ENCODE results near the gene REPS1.

REPS1 gene

DNA sequence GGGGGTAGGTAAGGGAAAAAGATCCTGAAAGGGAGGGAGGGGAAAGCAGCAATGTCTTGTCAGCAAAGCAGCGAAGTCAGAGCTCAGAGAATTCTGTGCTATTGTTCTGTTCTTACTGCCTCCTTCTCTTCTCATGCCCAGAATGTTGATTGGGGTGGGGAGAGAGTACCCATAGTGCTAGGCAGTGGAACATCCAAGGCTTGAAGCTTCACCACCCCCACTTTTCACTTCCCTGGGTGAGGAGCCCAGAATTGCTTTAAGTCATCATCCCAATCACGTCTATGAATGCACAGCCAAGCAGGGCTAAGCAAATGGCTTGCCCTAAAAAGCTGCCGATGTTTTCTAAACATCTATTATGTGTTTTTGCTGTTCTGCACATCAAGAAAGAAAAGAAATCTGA is 16.5 kb downstream of the REPS1 start:
- TF ChIP-seq, protein P1, sequence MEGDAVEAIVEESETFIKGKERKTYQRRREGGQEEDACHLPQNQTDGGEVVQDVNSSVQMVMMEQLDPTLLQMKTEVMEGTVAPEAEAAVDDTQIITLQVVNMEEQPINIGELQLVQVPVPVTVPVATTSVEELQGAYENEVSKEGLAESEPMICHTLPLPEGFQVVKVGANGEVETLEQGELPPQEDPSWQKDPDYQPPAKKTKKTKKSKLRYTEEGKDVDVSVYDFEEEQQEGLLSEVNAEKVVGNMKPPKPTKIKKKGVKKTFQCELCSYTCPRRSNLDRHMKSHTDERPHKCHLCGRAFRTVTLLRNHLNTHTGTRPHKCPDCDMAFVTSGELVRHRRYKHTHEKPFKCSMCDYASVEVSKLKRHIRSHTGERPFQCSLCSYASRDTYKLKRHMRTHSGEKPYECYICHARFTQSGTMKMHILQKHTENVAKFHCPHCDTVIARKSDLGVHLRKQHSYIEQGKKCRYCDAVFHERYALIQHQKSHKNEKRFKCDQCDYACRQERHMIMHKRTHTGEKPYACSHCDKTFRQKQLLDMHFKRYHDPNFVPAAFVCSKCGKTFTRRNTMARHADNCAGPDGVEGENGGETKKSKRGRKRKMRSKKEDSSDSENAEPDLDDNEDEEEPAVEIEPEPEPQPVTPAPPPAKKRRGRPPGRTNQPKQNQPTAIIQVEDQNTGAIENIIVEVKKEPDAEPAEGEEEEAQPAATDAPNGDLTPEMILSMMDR (IDR thresholded peaks at IDR 0.05) = no peak
- DNase-seq = no peak
- Mint-ChIP-seq H3K4me3 (peak overlapping the region; percentile 16), H3K36me3 (ENCODE audit: low read depth) (peaks cover 5% of the 10 kb centered on the region), H3K27ac (peak overlapping the region; percentile 26), H3K27me3 (ENCODE audit: low read depth, poor library complexity) (no peaks in the 10 kb centered on the region), H3K4me1 (peaks cover 54% of the 10 kb centered on the region), H3K9me3 (no peaks in the 10 kb centered on the region)

DNA sequence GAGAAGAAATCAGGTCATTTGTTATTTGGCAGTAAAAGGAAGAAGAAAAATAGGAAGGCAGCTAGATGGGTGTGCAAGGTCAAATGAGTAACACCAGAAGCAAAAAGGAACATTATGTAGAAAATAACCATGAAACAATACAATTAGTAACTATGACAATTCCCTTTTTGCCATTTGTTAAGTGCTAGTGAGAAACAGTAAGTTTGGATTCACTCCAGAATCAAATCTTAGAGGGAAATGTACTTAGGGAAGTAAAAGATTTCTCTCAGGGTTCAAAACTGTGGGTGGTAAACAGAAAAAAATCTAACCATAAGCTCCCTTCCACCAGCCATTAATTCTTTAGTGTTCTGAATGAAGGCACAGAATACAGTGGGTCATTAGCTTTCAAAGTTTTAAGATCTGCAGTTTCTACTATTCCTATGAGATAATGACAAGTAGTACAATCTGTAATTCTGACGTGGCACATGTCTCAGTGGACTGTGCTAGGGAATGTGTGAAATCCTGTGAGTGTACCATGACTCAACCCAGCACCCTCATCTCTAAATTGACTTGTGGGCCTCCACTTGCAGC is 17.1 kb downstream of the REPS1 start:
- no peaks in the 10 kb centered on the region for H3K27me3 Mint-ChIP-seq (ENCODE audit: low read depth, poor library complexity)
- H3K4me3 Mint-ChIP-seq = no peak overlapping the region
- H3K9me3 Mint-ChIP-seq = no peaks in the 10 kb centered on the region
- H3K27ac Mint-ChIP-seq = peak overlapping the region; percentile 14
- peaks cover 5% of the 10 kb centered on the region for H3K36me3 Mint-ChIP-seq (ENCODE audit: low read depth)
- TF ChIP-seq, protein P1 (IDR thresholded peaks at IDR 0.05) = no peak
- peaks cover 54% of the 10 kb centered on the region for H3K4me1 Mint-ChIP-seq
- no peak for DNase-seq

DNA sequence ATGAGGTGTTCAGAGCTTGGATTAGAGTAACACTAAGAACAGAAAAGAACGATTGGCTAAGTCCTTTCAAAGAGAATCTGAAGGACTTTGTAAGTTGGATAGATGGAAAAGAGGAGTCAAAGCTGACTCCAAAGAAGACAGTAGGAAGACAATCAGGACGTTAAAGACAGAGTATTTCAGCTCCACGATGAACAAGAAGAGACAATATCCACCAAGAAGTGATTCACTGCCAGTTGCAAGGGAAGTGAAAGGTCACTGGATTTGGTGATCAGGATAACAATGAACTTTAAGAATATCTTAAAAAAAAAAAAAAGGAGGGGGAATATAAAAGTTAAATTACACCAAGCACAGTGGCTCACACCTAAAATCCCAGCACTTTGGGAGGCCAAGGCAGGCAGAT is 17.9 kb downstream of the REPS1 start:
- Mint-ChIP-seq H3K4me1 (peaks cover 53% of the 10 kb centered on the region), H3K36me3 (ENCODE audit: low read depth) (peaks cover 5% of the 10 kb centered on the region), H3K9me3 (no peaks in the 10 kb centered on the region), H3K27ac (peak overlapping the region; percentile 45), H3K27me3 (ENCODE audit: low read depth, poor library complexity) (no peaks in the 10 kb centered on the region), H3K4me3 (no peak overlapping the region)
- TF ChIP-seq, protein P1 (IDR thresholded peaks at IDR 0.05) = no peak
- no peak for DNase-seq

DNA sequence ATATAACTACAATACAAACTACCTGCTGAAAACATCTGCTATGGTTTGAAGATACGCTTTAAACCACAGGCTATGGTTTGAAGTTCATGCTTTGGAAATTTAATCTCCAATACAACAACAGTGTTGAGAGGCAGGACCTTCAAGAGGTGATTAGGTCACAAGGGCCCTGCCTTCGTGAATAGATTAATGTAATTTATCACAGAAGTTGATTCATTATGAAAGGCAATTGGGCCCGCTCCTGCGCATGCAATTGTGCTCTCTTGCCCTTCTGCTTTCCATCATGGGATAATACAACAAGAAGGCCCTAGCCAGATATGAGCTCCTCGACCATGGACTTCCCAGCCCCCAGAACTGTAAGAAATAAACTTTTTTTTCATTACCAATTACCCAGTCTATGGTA is 21.2 kb downstream of the REPS1 start:
- Mint-ChIP-seq H3K4me1 (peaks cover 32% of the 10 kb centered on the region), H3K9me3 (no peaks in the 10 kb centered on the region), H3K27me3 (ENCODE audit: low read depth, poor library complexity) (no peaks in the 10 kb centered on the region), H3K36me3 (ENCODE audit: low read depth) (peaks cover 5% of the 10 kb centered on the region), H3K27ac (peak overlapping the region; percentile 36), H3K4me3 (no peak overlapping the region)
- no peak for DNase-seq
- TF ChIP-seq, protein P1 (IDR thresholded peaks at IDR 0.05) = no peak

DNA sequence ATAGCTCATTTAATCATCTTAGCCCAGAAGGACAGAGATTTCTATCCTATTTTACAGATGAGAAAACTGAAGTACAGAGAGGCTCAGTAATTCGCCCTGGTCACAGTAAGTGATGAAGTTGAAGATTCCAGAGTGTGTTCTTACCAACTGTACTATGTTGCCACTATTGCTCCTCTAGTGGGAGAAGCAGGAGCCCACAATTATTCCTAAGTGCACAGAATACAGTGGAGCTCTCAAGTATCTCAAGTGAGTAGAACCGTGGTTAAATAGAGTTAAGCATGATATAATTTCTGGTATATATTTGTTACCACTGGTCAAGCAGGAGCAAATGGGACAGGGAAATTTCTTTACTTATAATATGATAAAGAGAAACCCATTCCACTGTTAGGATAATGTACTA is 22.1 kb downstream of the REPS1 start:
- Mint-ChIP-seq H3K36me3 (ENCODE audit: low read depth) (peaks cover 5% of the 10 kb centered on the region), H3K4me1 (peaks cover 23% of the 10 kb centered on the region), H3K4me3 (no peak overlapping the region), H3K9me3 (no peaks in the 10 kb centered on the region), H3K27me3 (ENCODE audit: low read depth, poor library complexity) (no peaks in the 10 kb centered on the region), H3K27ac (no peak overlapping the region)
- TF ChIP-seq, protein P1 (IDR thresholded peaks at IDR 0.05) = no peak
- no peak for DNase-seq

DNA sequence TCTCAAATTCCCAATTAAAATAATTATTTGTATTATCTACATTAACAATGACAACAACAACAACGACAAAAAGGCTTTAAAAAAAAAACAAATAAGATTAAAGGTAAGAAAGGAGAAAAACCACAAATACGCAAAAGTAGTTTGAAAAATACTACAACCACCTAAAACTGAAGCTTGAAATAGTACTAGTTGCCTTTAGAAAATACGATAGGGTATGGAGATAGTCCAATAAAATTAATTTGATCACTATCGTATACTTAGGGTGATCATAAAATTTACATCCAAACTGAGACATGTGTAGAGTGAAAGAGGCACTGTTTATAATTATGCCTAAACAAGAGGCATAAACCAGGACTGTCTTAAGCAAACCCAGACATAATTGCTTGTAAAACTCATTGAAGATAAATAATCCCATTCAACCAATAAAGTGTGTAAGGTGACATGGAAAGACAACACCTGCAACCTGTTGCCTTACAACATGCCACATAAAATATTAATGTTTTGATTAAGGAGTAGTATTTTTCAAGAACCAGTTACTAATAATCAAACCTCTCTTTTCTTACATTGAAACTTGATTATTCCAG is 22.7 kb downstream of the REPS1 start:
- Mint-ChIP-seq H3K4me3 (no peak overlapping the region), H3K9me3 (no peaks in the 10 kb centered on the region), H3K36me3 (ENCODE audit: low read depth) (peaks cover 5% of the 10 kb centered on the region), H3K27me3 (ENCODE audit: low read depth, poor library complexity) (no peaks in the 10 kb centered on the region), H3K27ac (no peak overlapping the region), H3K4me1 (peaks cover 17% of the 10 kb centered on the region)
- TF ChIP-seq, protein P1 (IDR thresholded peaks at IDR 0.05) = no peak
- DNase-seq = no peak
